T-helper 1 cell treated with Interleukin-12 subunit alpha and Interleukin-12 subunit beta and Interleukin-4 antibody, amounts not matched to agents 30 μg/mL and 1 μg/mL, for 36 hours (primary cell): ENCODE results near the gene SIK3.
"Not testable (repeated sequence)": the region's sequence is repeated elsewhere in the genome, so short reads cannot be mapped to it uniquely, and the experiment has no call there.

ENCODE experiments used
- H3K27ac Mint-ChIP-seq: one replicate; pipeline ENCODE4 v1.8.0; 2021; ENCODE audit warnings: mild to moderate bottlenecking, mixed read lengths
- H3K27me3 Mint-ChIP-seq: one replicate; pipeline ENCODE4 v1.8.0; 2021; ENCODE audit warnings: low read depth, mixed read lengths
- H3K36me3 Mint-ChIP-seq: one replicate; pipeline ENCODE4 v1.8.0; 2021; ENCODE audit warnings: low read depth, mixed read lengths
- H3K4me1 Mint-ChIP-seq: one replicate; pipeline ENCODE4 v1.8.0; 2021; ENCODE audit warnings: low read depth, mixed read lengths
- H3K4me3 Mint-ChIP-seq: one replicate; pipeline ENCODE4 v1.8.0; 2021; ENCODE audit warnings: mild to moderate bottlenecking, moderate library complexity, mixed read lengths
- H3K9me3 Mint-ChIP-seq: one replicate; pipeline ENCODE4 v1.8.0; 2021; ENCODE audit warnings: mixed read lengths

Gene SIK3

GRCh38 chr11:116844722-116845121, 253.5 kb downstream of the SIK3 start:
- H3K27ac Mint-ChIP-seq: no peak overlapping the region
- peaks cover 29% of the 10 kb centered on the region for H3K36me3 Mint-ChIP-seq
- H3K9me3 Mint-ChIP-seq: no peaks in the 10 kb centered on the region
- H3K4me3 Mint-ChIP-seq: no peak overlapping the region
- H3K27me3 Mint-ChIP-seq: no peaks in the 10 kb centered on the region
- H3K4me1 Mint-ChIP-seq: peaks cover 3% of the 10 kb centered on the region

GRCh38 chr11:116843661-116844060, 254.6 kb downstream of the SIK3 start:
- Mint-ChIP-seq H3K36me3 (peaks cover 26% of the 10 kb centered on the region), H3K4me3 (no peak overlapping the region)

GRCh38 chr11:116842909-116843308, 255.3 kb downstream of the SIK3 start:
- Mint-ChIP-seq H3K4me1 (peaks cover 2% of the 10 kb centered on the region), H3K36me3 (peaks cover 26% of the 10 kb centered on the region), H3K9me3 (no peaks in the 10 kb centered on the region), H3K27me3 (no peaks in the 10 kb centered on the region), H3K4me3 (no peak overlapping the region), H3K27ac (no peak overlapping the region)

More at GRCh38 chr11:116843661-116844060, 254.6 kb downstream of the SIK3 start:
- Mint-ChIP-seq H3K27ac (no peak overlapping the region), H3K4me1 (no peaks in the 10 kb centered on the region), H3K9me3 (no peaks in the 10 kb centered on the region), H3K27me3 (no peaks in the 10 kb centered on the region)

- Mint-ChIP-seq H3K9me3 (no peaks in the 10 kb centered on the region), H3K27ac (no peak overlapping the region), H3K4me3 (no peak overlapping the region), H3K27me3 (no peaks in the 10 kb centered on the region), H3K4me1 (peaks cover 2% of the 10 kb centered on the region), H3K36me3 (peaks cover 22% of the 10 kb centered on the region)
Observed at GRCh38 chr11:116842117-116842516, 256.1 kb downstream of the SIK3 start.

GRCh38 chr11:116840746-116841296, 257.4 kb downstream of the SIK3 start:
- Mint-ChIP-seq H3K4me1 (peaks cover 4% of the 10 kb centered on the region), H3K9me3 (no peaks in the 10 kb centered on the region), H3K27me3 (no peaks in the 10 kb centered on the region), H3K4me3 (no peak overlapping the region), H3K36me3 (peaks cover 11% of the 10 kb centered on the region), H3K27ac (no peak overlapping the region)

- no peaks in the 10 kb centered on the region for H3K9me3 Mint-ChIP-seq
- H3K27me3 Mint-ChIP-seq: no peaks in the 10 kb centered on the region
- H3K27ac Mint-ChIP-seq: no peak overlapping the region
- H3K36me3 Mint-ChIP-seq: peaks cover 7% of the 10 kb centered on the region
- peaks cover 4% of the 10 kb centered on the region for H3K4me1 Mint-ChIP-seq
- no peak overlapping the region for H3K4me3 Mint-ChIP-seq
Observed at GRCh38 chr11:116840224-116840745, 257.9 kb downstream of the SIK3 start.

GRCh38 chr11:116838321-116839084, 259.7 kb downstream of the SIK3 start:
- H3K36me3 Mint-ChIP-seq: peaks cover 1% of the 10 kb centered on the region
- H3K27me3 Mint-ChIP-seq: peaks cover 4% of the 10 kb centered on the region
- no peak overlapping the region for H3K4me3 Mint-ChIP-seq
- peaks cover 7% of the 10 kb centered on the region for H3K4me1 Mint-ChIP-seq
- H3K27ac Mint-ChIP-seq: no peak overlapping the region
- H3K9me3 Mint-ChIP-seq: no peaks in the 10 kb centered on the region

- no peaks in the 10 kb centered on the region for H3K9me3 Mint-ChIP-seq
Observed at GRCh38 chr11:116837231-116838091, 260.8 kb downstream of the SIK3 start, which contains the start of gene APOA1. Gene APOA1 (minus strand): TSS chr11:116837622. CDS start chr11:116837387, 235 bp downstream.

GRCh38 chr11:116836632-116836991, 261.6 kb downstream of the SIK3 start:
- Mint-ChIP-seq H3K9me3 (no peaks in the 10 kb centered on the region), H3K4me3 (no peak overlapping the region), H3K27me3 (peaks cover 4% of the 10 kb centered on the region), H3K36me3 (no peaks in the 10 kb centered on the region), H3K27ac (no peak overlapping the region), H3K4me1 (peaks cover 10% of the 10 kb centered on the region)

More at GRCh38 chr11:116837231-116838091, 260.8 kb downstream of the SIK3 start, which contains the start of gene APOA1:
- no peaks in the 10 kb centered on the region for H3K36me3 Mint-ChIP-seq
- H3K4me3 Mint-ChIP-seq: no peak within 1 kb of the TSS
- H3K4me1 Mint-ChIP-seq: peaks cover 10% of the 10 kb centered on the region
- H3K27ac Mint-ChIP-seq: no peak within 1 kb of the TSS
- H3K27me3 Mint-ChIP-seq: peaks cover 4% of the 10 kb centered on the region

- H3K36me3 Mint-ChIP-seq: no peaks in the 10 kb centered on the region
- H3K27me3 Mint-ChIP-seq: peaks cover 4% of the 10 kb centered on the region
- peaks cover 10% of the 10 kb centered on the region for H3K4me1 Mint-ChIP-seq
- peak overlapping the region; percentile 69 for H3K27ac Mint-ChIP-seq
- H3K4me3 Mint-ChIP-seq: peak overlapping the region; percentile 40
- H3K9me3 Mint-ChIP-seq: no peaks in the 10 kb centered on the region
Observed at GRCh38 chr11:116835791-116836631, 262.2 kb downstream of the SIK3 start.

GRCh38 chr11:116835042-116835772, 263.0 kb downstream of the SIK3 start:
- no peaks in the 10 kb centered on the region for H3K36me3 Mint-ChIP-seq
- no peaks in the 10 kb centered on the region for H3K9me3 Mint-ChIP-seq
- H3K27ac Mint-ChIP-seq: no peak overlapping the region
- peak overlapping the region; percentile 40 for H3K4me3 Mint-ChIP-seq
- H3K4me1 Mint-ChIP-seq: peaks cover 10% of the 10 kb centered on the region
- H3K27me3 Mint-ChIP-seq: peaks cover 4% of the 10 kb centered on the region

- not testable (repeated sequence) for H3K27ac Mint-ChIP-seq, H3K4me1 Mint-ChIP-seq, H3K9me3 Mint-ChIP-seq, H3K36me3 Mint-ChIP-seq, H3K27me3 Mint-ChIP-seq
- peak overlapping the region; percentile 5 for H3K4me3 Mint-ChIP-seq
Observed at GRCh38 chr11:116834535-116835041, 263.6 kb downstream of the SIK3 start.

- Mint-ChIP-seq H3K27me3 (peaks cover 4% of the 10 kb centered on the region), H3K4me1 (peaks cover 10% of the 10 kb centered on the region), H3K27ac (no peak overlapping the region), H3K9me3 (no peaks in the 10 kb centered on the region), H3K4me3 (no peak overlapping the region), H3K36me3 (no peaks in the 10 kb centered on the region)
Observed at GRCh38 chr11:116833816-116834534, 264.3 kb downstream of the SIK3 start.
